ENCODE results near the gene SPRED3.

DNA sequence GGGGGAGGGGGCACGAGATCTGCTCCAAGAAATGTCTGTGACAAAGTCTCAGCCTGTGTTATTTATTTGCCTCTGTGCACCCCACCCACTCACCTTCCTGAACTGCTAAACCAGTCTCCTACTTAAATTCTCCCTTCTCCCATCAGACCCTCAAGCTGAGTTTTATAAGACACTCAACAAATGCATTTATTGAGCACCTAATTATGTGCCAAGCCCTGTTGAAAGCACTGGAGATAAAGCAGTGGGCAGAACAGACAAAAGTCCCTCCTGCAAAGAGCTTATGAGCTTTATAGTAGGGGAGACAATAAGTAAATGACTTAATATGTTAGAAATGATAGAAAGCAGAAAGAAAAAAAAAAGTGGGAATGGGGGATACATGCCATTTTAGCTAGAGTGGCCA is 11.0 kb downstream of the SPRED3 start:
- TF ChIP-seq POLR2A (IDR thresholded peaks at IDR 0.05) (no peak), POLR2AphosphoS5 (IDR thresholded peaks at IDR 0.05) (no peak)
- TF ChIP-seq, protein P1, sequence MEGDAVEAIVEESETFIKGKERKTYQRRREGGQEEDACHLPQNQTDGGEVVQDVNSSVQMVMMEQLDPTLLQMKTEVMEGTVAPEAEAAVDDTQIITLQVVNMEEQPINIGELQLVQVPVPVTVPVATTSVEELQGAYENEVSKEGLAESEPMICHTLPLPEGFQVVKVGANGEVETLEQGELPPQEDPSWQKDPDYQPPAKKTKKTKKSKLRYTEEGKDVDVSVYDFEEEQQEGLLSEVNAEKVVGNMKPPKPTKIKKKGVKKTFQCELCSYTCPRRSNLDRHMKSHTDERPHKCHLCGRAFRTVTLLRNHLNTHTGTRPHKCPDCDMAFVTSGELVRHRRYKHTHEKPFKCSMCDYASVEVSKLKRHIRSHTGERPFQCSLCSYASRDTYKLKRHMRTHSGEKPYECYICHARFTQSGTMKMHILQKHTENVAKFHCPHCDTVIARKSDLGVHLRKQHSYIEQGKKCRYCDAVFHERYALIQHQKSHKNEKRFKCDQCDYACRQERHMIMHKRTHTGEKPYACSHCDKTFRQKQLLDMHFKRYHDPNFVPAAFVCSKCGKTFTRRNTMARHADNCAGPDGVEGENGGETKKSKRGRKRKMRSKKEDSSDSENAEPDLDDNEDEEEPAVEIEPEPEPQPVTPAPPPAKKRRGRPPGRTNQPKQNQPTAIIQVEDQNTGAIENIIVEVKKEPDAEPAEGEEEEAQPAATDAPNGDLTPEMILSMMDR (IDR thresholded peaks at IDR 0.05): no peak
